Epithelial cell of esophagus (primary cell): Measurements from ENCODE around the gene FKBP15.

ENCODE experiments used
- DNase-seq: peaks from one replicate; pipeline ENCODE4 v3.0.0; 2010; ENCODE audit warnings: low read depth
- H3K4me3 ChIP-seq: 2 replicates; pipeline ENCODE4 v1.5.1; 2011; ENCODE audit warnings: mild to moderate bottlenecking, low read length, control low read depth
- TF ChIP-seq, protein P1 (sequence below): IDR thresholded peaks from 2 replicates; pipeline ENCODE4 v1.5.1; 2011; ENCODE audit warnings: low read depth, mild to moderate bottlenecking, low read length, control low read depth, inconsistent platforms; ENCODE audit not compliant: insufficient read depth; ENCODE audit errors: missing control alignments

Gene FKBP15

GRCh38 chr9:113166039-113166438 is 55.0 kb downstream of the FKBP15 start:
- no peak for DNase-seq
- TF ChIP-seq, protein P1, sequence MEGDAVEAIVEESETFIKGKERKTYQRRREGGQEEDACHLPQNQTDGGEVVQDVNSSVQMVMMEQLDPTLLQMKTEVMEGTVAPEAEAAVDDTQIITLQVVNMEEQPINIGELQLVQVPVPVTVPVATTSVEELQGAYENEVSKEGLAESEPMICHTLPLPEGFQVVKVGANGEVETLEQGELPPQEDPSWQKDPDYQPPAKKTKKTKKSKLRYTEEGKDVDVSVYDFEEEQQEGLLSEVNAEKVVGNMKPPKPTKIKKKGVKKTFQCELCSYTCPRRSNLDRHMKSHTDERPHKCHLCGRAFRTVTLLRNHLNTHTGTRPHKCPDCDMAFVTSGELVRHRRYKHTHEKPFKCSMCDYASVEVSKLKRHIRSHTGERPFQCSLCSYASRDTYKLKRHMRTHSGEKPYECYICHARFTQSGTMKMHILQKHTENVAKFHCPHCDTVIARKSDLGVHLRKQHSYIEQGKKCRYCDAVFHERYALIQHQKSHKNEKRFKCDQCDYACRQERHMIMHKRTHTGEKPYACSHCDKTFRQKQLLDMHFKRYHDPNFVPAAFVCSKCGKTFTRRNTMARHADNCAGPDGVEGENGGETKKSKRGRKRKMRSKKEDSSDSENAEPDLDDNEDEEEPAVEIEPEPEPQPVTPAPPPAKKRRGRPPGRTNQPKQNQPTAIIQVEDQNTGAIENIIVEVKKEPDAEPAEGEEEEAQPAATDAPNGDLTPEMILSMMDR = no peak

DNA sequence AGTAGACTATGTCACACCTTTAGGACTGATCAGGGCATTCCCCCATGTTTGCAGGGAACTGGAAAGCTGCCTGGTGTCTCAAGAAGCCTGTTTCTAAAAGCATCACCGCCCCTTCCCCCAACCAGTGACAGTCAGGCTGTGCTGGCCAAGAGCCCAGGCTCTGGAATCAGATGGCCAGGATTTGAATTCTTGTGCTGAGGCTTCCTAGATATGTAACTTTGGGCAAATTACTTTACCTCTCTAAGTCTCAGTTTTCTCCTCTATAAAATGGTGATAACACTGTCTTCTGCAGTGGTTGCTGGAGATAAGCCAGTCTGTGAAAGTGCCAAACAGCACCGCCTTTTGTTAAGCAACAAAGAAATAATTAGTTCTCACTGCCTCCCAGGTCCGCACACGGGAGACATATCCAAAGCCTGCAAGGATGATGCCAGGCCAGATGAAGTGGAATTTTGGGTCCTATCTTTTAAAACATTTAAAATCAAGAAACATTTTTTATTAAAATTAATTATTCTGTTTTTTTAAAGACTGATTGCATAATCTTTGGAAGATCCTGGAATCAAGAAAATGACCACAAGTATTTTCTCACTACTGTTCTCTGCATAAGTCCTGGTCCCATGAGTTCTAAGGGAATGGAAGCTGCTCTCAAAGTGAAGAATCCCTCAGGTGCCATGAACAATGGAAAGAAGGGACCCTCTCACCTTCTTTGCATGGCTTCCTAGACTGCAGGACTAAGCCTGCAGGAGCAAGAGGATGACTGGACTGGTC is 56.4 kb downstream of the FKBP15 start:
- DNase-seq = no peak
- no peak overlapping the region for H3K4me3 ChIP-seq
- TF ChIP-seq, protein P1 = no peak

More at GRCh38 chr9:113166039-113166438, 55.0 kb downstream of the FKBP15 start:
- H3K4me3 ChIP-seq = no peak overlapping the region

DNA sequence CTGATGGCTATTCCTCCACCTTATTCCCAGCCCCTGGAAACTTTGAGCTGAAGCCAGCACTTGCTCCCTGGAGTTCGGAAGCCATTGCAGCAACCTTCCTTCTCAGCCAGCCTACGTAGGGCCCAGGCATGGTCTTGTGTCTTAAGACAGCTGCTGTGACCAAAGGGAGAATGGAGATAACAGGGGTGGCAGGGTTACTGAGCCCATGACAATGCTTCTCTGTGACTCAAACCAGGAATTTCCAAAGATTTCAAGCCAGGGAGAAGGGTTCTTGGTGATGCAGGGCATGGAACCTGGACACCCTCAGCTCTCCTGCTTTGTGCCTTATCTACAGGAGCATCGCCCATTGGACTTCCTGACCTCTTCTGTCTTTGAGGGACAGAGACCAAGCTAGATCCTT is 58.1 kb downstream of the FKBP15 start:
- no peak overlapping the region for H3K4me3 ChIP-seq
- no peak for DNase-seq
- TF ChIP-seq, protein P1 = no peak

GRCh38 chr9:113160571-113160970 is 60.5 kb downstream of the FKBP15 start:
- peak; percentile 20 for DNase-seq
- H3K4me3 ChIP-seq = no peak overlapping the region
- TF ChIP-seq, protein P1 = no peak

DNA sequence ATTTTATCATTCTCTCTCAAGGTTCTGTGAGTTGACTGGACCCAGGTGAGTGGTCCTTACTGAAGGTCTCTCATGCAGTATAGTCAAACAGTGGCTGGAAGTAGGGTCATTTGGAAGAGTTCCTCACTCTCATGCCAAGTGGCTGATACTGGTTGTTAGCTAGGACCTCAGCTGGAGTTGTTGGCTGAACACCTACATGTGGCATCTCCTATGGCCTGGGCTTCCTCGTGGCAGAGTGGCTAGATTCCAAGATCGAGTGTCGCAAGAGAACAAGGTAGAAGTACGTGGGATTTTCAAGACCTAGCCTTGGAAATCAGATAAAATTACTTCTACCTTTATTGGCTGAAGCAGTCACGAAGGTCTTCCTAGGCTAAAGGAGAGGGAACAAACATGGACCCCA is 62.6 kb downstream of the FKBP15 start:
- no peak for DNase-seq
- no peak overlapping the region for H3K4me3 ChIP-seq
- TF ChIP-seq, protein P1 = no peak

DNA sequence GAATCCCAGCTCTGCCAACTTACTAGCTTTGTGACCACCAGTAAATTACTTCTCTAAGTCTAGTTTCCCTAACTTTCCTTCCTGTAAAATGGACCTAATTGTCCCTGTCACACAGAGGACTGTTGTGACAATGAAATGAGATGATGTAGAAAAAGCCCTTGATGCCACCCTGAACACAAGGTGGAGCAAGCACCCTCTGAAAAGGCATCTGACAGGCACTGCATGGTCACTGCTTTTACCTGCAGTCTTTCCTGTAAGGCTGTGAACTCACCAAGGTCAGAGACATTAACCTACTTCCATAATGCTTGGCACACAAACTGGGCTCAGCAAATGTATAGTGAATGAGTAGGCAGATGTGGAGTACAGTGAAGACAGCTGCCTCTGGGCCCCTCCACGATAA is 64.2 kb downstream of the FKBP15 start:
- TF ChIP-seq, protein P1 = no peak
- no peak for DNase-seq
- no peak overlapping the region for H3K4me3 ChIP-seq
